H54 (cell line): Measurements from ENCODE around the gene ODAD4.
"Not testable (repeated sequence)": the region's sequence is repeated elsewhere in the genome, so short reads cannot be mapped to it uniquely, and the experiment has no call there.

ENCODE experiments used
- DNase-seq: peaks from one replicate; pipeline ENCODE4 v3.0.0; 2011; ENCODE audit warnings: low spot score, mixed read lengths; ENCODE audit not compliant: insufficient read length
- FAIRE-seq: peaks from 3 replicates; lab custom pipeline; 2011; peaks lifted over from hg19 to GRCh38; lab: Jason Lieb, UNC
- POLR2A ChIP-seq: IDR thresholded peaks from 2 replicates; pipeline ENCODE4 v1.6.1; 2011; ENCODE audit warnings: low read depth, mild to moderate bottlenecking, low read length

The ODAD4 gene

DNA sequence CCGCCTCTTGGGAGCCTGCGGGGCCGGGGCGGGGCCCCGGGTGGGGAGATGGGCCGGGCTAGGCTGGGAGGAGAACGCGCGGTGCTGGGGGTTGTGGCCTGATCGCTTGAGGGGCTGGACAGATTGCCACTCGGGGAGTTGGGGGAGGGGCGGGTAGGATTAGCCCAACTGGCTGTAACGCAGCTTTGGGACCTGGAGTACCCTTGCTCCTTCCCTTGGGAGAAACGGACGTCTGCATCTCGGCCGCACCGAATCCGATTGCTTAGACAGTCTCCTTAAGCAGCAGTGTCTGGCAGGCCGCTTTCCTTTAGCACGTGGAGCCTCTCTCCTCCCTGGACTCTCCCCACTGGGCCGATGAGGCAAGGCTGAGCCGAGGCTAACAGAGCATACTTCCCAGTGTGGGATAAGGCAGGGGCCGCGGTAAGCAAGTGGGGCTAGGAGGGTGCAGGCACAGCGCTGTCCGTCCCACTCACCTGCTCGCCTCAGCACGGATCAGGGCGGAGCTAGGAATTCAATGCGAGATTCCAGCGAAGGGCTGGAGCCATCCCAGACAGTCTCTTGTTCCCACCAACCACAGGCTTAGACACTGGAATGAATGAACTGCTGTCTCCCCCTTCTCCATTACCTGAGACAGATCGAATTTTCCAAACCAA is 11.1 kb upstream of the ODAD4 start:
- no peak for TF ChIP-seq POLR2A
- DNase-seq (peak; percentile 43), FAIRE-seq (no peak)

DNA sequence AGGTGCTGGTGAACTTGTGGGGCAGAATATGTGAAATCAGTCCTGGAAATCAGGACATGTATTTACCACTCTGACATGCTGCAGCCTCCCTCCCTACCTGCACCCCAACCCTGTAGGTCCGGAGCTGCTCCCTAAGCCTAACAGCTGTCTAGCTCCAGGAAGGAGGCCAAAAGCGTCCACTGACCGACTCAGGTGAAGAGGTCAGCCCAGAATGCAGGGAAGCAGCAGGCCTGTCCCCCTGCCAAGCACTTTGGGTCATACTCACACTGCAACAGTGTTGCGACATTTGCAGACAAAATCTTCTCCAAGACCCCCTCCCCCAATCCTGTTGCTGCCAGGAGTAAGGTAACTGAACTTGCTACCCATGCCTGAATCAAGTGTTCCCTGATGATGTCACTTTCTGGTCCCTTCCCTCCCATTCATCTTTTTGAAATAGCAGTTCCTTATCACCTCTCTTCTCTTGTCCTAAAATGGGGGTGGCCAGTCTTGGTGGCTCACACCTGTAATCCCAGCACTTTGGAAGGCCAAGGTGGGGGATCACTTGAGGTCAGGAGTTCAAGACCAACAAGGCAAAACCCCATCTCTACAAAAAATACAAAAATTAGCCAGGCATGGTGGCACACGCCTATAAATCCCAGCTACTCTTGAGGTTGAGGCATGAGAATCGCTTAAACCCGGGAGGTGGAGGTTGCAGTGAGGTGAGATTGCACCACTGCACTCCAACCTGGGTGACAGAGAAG is 10.4 kb upstream of the ODAD4 start:
- FAIRE-seq (no peak), DNase-seq (no peak)
- TF ChIP-seq POLR2A: no peak

DNA sequence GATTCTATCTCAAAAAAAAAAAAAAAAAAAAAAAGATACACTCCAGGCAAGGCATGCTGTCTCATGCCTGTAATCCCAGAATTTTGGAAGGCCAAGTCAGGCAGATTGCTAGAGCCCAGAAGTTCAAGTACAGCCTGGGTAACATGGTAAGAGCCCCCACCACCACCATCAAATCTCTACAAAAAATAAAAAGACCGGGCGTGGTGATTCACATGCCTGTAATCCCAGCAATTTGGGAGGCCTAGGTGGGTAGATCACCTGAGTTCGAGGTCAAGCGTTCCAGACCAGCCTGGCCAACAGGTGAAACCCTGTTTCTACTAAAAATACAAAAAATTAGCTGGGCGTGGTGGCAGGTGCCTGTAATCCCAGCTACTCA is 9.8 kb upstream of the ODAD4 start:
- FAIRE-seq: no peak
- no peak for TF ChIP-seq POLR2A
- no peak for DNase-seq

DNA sequence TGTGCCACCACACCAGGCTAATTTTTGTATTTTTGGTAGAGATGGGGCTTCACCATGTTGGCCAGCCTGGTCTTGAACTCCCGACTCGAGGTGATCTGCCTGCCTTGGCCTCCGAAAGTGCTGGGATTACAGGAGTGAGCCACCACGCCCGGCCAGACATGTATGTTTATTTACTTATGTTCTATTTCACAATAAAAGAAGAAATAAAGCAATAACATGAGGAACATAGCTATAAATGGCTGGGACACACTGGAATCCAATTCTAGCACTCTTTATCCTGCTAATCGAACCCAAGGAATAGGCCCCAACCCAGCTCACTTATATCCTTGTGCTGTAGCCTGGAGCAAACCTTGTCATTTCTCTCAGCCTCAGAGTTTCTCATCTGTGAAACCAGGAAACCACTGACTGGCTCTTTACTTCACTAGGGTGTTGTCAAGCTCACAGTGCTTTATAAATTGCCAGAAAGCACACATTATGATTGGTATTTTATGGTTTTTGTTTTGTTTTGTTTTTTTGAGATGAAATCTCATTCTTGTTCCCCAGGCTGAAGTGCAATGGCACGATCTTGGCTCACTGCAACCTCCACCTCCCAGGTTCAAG is 4.3 kb upstream of the ODAD4 start:
- no peak for TF ChIP-seq POLR2A
- DNase-seq (no peak), FAIRE-seq (no peak)

DNA sequence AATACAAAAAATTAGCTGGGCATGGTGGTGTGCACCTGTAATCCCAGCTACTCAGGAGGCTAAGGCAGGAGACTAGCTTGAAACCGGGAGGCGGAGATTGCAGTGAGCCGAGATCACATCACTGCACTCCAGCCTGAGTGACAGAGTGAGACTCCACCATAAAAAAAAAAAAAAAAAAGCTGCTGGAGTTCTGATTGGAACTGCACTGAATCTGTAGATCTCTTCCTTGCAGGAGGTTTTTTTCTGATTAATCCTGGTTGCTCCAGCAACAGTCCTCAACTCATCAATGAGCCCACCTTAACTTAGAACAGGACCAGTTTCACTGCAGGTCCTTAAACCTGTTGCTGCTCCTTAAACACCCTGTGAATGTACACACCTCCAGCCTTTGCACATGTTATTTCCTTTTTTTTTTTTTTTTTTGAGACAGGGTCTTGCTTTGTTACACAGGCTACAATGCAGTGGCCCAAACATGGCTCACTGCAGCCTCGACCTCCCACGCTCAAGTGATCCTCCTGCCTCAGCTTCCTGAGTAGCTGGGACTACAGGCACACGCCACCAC is 1.6 kb upstream of the ODAD4 start:
- DNase-seq (no peak), FAIRE-seq (no peak)
- TF ChIP-seq POLR2A: no peak

DNA sequence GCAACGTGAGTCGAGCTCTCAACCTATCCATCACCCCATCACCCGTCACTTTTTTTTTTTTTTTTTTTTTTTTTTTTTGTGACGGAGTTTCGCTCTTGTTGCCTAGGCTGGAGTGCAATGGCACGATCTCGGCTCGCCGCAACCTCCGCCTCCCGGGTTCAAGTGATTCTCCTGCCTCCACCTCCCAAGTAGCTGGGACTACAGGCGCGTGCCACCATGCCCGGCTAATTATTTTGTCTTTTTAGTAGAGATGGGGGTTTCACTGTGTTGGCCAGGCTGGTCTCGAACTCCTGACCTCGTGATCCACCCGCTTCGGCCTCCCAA is 378 bp downstream of the ODAD4 start:
- not testable (repeated sequence) for FAIRE-seq, DNase-seq

DNA sequence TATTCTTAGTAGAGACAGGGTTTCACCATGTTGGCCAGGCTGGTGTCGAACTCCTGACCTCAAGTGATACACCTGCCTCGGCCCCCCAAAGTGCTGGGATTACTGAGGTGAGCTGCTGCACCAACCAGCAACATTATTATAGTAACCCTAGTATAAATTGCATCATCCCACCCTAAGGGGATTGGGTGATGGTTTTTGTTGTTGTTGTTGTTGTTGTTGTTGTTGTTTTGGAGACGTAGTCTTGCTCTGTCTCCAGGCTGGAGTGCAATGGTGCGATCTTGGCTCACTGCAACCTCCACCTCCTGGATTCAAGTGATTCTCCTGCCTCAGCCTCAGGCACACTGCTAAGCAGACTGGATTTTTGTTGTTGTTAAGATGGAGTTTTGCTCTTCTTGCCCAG is 1.3 kb downstream of the ODAD4 start:
- not testable (repeated sequence) for DNase-seq, FAIRE-seq

DNA sequence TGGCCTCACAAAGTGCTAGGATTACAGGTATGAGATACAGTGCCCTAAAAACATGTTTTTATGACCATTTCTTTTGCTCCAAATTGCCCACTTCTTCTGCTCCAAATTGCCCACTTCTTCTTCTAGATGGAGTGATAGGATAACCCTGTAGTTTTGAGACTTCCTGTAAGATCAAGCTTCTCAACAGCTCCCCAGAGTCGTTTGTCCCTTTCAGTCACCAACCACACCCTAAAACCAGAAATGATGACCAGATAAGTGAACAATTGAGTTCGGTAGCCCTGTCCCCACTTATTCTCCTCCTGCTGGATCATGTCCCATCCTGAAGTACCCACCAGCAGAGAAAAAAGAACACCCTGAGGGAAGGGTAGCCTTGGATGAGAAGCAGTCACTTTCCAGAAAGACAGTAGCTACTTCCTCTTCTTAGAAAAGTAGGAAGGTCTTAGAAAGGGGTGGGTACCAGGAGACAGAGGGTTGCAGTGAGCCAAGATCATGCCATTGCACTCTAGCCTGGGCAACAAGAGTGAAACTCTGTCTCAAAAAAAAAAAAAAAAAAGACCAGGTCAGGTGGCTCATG is 2.5 kb downstream of the ODAD4 start:
- no peak for FAIRE-seq
- no peak for TF ChIP-seq POLR2A

DNA sequence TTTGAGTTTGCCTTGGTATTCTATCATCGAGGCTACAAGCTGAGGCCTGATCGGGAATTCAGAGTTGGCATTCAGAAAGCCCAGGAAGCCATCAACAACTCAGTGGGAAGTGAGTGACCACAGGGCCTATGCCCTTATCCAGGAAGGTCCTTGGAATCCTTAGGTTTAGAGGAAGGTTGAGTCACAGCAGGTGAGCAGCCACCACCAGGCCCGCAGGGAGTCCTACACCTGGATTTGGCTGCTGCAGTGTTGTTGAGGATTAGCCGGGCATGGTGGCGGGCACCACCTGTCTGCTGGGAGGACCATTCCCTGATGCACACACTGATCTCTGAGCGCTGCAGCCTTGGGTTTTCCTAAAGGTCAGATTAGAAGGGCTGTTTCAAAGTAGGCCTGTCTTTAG is 5.2 kb downstream of the ODAD4 start:
- no peak for DNase-seq
- FAIRE-seq: no peak
- no peak for TF ChIP-seq POLR2A

More for the DNA sequence above, 2.5 kb downstream of the ODAD4 start:
- DNase-seq: no peak

DNA sequence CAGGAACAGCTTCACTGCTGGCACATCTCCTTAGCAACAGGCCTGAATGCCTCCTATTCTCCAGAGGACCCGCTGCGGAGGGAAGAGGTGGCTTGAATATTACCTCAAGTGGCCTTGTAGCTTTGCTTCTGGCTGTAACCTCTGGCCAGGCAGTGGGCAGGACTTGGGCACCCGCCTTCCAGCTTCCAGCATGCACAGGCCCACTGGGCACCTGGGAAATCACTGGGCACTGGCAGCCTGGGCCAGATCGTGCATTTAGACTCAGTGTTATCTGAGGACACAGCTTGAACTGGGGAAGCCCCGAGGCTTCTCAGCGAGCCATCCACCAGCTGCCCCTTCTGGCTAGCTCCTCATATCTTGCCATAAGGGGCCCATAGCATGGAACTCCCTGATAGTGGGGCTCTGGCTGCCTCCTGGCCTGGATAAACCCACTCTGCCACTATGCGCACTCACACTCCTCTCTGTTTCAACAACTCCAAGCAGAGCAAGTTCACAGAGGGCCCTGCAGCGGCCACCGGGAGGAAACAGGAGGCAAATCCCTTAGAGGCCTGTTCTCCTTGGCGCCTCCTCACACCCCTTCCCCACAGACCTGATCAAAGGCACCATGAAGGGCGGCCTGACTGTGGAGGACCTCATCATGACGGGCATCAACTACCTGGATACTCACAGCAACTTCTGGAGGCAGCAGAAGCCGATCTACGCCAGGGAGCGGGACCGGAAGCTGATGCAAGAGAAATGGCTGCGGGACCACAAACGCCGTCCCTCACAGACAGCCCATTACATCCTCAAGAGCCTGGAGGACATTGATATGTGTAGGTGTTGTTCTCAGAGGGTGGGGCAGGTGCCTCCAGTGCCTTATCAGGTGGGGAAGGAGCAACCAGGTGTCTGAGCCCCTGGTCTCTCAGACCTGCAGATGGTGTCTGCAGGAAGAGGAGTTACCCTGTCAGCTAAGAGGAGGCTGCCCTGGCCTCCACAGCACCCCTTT is 7.8 kb downstream of the ODAD4 start:
- no peak for DNase-seq
- no peak for FAIRE-seq
- TF ChIP-seq POLR2A: no peak

DNA sequence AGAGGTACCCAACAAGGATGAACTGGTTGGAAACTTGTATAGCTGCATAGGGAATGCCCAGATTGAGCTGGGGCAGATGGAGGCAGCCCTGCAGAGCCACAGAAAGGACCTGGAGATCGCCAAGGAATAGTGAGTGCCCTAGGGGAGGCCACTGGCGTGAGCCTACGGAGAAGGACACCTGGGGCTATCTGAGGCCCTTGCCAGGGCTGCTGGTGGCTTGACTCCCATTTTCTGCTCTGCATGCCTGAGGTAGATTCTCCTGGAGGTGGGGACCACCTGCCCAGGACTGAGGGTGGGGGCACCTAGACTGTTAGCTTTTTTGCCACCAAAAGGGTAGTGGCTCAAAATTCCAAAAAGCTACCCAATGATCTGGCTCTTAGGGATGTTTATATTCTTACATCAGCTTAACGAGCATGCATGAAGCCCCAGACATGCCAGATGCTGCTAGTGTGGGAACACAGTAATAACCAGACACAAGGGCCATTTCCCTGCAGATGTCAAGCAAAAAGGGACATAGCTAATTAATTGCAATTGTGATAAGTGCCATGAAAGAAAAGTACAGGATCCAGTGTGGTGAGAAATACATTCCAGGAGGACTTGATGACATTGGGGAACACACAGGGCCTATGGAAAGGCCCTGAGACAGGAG is 8.8 kb downstream of the ODAD4 start:
- no peak for TF ChIP-seq POLR2A
- DNase-seq (no peak), FAIRE-seq (no peak)

DNA sequence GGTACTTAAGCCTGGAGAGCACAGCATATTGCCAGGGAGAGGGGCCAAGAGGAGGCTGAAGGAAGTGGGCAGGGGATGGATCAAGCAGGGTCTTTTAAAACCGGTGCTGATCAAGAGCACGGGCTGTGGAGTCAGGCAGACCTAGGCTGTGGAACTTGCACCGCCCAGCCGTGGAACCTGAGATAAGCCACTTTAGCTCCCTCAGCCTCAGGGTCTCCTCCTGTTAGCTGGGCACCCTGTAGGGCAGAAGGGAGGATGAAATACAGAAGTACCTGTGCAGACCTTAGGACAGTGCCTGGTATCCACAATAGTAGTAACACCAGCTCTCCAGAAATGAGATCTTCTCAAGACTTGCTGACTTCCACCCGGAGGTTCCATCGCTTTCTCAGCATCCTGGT is 9.3 kb downstream of the ODAD4 start:
- TF ChIP-seq POLR2A: no peak
- no peak for FAIRE-seq
- no peak for DNase-seq

DNA sequence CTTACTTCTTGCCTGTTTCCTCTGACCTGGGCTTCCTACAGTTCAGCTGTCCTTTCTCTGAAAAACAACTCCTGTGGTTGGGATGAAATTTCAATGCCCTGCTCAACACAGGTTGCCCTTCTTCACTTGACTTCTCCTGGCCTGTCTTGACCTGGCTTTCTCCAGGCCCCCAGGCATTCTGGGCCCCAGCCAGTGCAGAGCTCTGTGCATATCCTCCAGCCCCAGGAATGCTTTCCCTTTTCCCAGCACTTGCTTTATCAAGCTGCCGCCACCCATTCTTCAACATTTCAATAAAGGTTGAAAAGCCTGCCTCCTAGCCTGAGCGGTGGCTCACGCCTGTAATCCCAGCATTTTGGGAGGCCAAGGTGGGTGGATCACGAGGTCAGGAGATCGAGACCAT is 10.8 kb downstream of the ODAD4 start:
- no peak for DNase-seq
- FAIRE-seq: no peak
- no peak for TF ChIP-seq POLR2A
